ENCODE measurements around the gene FAM20C.

FAM20C gene

GRCh38 chr7:229184-229964 lies 37.0 kb downstream of the FAM20C start:
- peak; percentile 14 for TF ChIP-seq CTCF (IDR thresholded peaks at IDR 0.05; ENCODE audit: low read length, missing control alignments)
- peak; percentile 95 for DNase-seq (ENCODE audit: low read depth)
- no peak overlapping the region for H3K4me3 ChIP-seq (replicated peaks; ENCODE audit: low read depth, low read length)

GRCh38 chr7:230274-230673 lies 37.9 kb downstream of the FAM20C start:
- no peak for TF ChIP-seq CTCF (IDR thresholded peaks at IDR 0.05; ENCODE audit: low read length, missing control alignments)
- H3K4me3 ChIP-seq (replicated peaks; ENCODE audit: low read depth, low read length), result no peak overlapping the region
- DNase-seq (ENCODE audit: low read depth), result no peak

- H3K4me3 ChIP-seq (replicated peaks; ENCODE audit: low read depth, low read length), result no peak overlapping the region
- DNase-seq (ENCODE audit: low read depth), result no peak
- peak; percentile 10 for TF ChIP-seq CTCF (IDR thresholded peaks at IDR 0.05; ENCODE audit: low read length, missing control alignments)
Observed at GRCh38 chr7:231030-231857, 38.9 kb downstream of the FAM20C start.

- H3K4me3 ChIP-seq (replicated peaks; ENCODE audit: low read depth, low read length), result no peak overlapping the region
- DNase-seq (ENCODE audit: low read depth), result no peak
- TF ChIP-seq CTCF (IDR thresholded peaks at IDR 0.05; ENCODE audit: low read length, missing control alignments), result no peak
Observed at GRCh38 chr7:231858-232246, 39.5 kb downstream of the FAM20C start.

GRCh38 chr7:232410-233248 lies 40.3 kb downstream of the FAM20C start:
- no peak overlapping the region for H3K4me3 ChIP-seq (replicated peaks; ENCODE audit: low read depth, low read length)
- TF ChIP-seq CTCF (IDR thresholded peaks at IDR 0.05; ENCODE audit: low read length, missing control alignments), result no peak
- DNase-seq (ENCODE audit: low read depth), result peak; percentile 69

- DNase-seq (ENCODE audit: low read depth), result peak; percentile 14
- no peak overlapping the region for H3K4me3 ChIP-seq (replicated peaks; ENCODE audit: low read depth, low read length)
- no peak for TF ChIP-seq CTCF (IDR thresholded peaks at IDR 0.05; ENCODE audit: low read length, missing control alignments)
Observed at GRCh38 chr7:233249-234035, 41.1 kb downstream of the FAM20C start.

Measured in fibroblast of pulmonary artery (primary cell).